RWPE1 (cell line): ENCODE results near the gene SGCA.

Experiments
- CTCF ChIA-PET: fragments of 350-600 bp; sonication (Branson Sonifier 250); formaldehyde crosslinking; extraction: SDS; loops from one replicate; lab custom pipeline; 2021; lab: Yijun Ruan, JAX
- POLR2A ChIA-PET: fragments of 400-600 bp; formaldehyde crosslinking; extraction: SDS; loops from one replicate; lab custom pipeline; 2020; ENCODE audit warnings: antibody characterized with exemption; ENCODE audit not compliant: low non-redundant PET; lab: Yijun Ruan, JAX
- DNase-seq: peaks from one replicate; pipeline ENCODE4 v3.0.0; 2012; ENCODE audit warnings: low spot score
- H3K27ac ChIP-seq: fragments of 450-650 bp; 2 replicates; pipeline ENCODE4 v1.5.1; 2017
- CTCF ChIP-seq: fragments of 450-650 bp; conservative IDR thresholded peaks from 2 replicates; pipeline ENCODE4 v1.5.1; 2017; ENCODE audit warnings: low read depth, mild to moderate bottlenecking

The SGCA gene

GRCh38 chr17:50139950-50140885 lies 25.6 kb upstream of the SGCA start:
- peak overlapping the region; percentile 98 for H3K27ac ChIP-seq
- ChIA-PET CTCF (interaction anchor here (0.6 to 2.2 kb wide), 11 partner anchors 10 to 316 kb away, joined by 3 to 7 read pairs (median 4); partner anchors contain the start of gene PPP1R9B), POLR2A (no interaction called here)
- peak; percentile 77 for DNase-seq
- TF ChIP-seq CTCF = peak; percentile 97

- no peak for DNase-seq
- ChIA-PET CTCF (interaction anchor here (0.6 to 1.2 kb wide), 4 partner anchors 16 to 317 kb away, joined by 3 read pairs; no protein-coding TSS in a partner anchor), POLR2A (no interaction called here)
- TF ChIP-seq CTCF = no peak
- H3K27ac ChIP-seq = peak overlapping the region; percentile 98
Measured at GRCh38 chr17:50141026-50141744, 24.6 kb upstream of the SGCA start.

GRCh38 chr17:50141745-50142110 lies 24.1 kb upstream of the SGCA start:
- ChIA-PET CTCF (interaction anchor here (0.7 to 1.0 kb wide), 2 partner anchors 26 to 158 kb away, joined by 3 read pairs; no protein-coding TSS in a partner anchor), POLR2A (no interaction called here)
- H3K27ac ChIP-seq = peak overlapping the region; percentile 98
- no peak for DNase-seq
- TF ChIP-seq CTCF = no peak

- CTCF ChIA-PET = interaction anchor here (0.7 kb wide), 1 partner anchor 39 kb away, joined by 4 read pairs; no protein-coding TSS in a partner anchor
- POLR2A ChIA-PET = no interaction called here
- H3K27ac ChIP-seq = peak overlapping the region; percentile 98
- TF ChIP-seq CTCF = no peak
- no peak for DNase-seq
Measured at GRCh38 chr17:50143461-50144176, 22.2 kb upstream of the SGCA start.

GRCh38 chr17:50144355-50144754 lies 21.4 kb upstream of the SGCA start:
- DNase-seq = no peak
- ChIA-PET CTCF (interaction anchor here (0.6 kb wide), 1 partner anchor 47 kb away, joined by 3 read pairs; no protein-coding TSS in a partner anchor), POLR2A (no interaction called here)
- peak overlapping the region; percentile 98 for H3K27ac ChIP-seq
- TF ChIP-seq CTCF = no peak
